GM19395 (cell line): Measurements from ENCODE around the gene ME1.
"Not testable (repeated sequence)": the region's sequence is repeated elsewhere in the genome, so short reads cannot be mapped to it uniquely, and the experiment has no call there.

Experiments used
- ATAC-seq: cut with Tn5 transposase; IDR thresholded peaks from one replicate; pipeline ENCODE4 v1.9.1; 2021; ENCODE audit warnings: mild to moderate bottlenecking, moderate library complexity; ENCODE audit not compliant: unreplicated experiment

Gene ME1

GRCh38 chr6:83432636-83433035 lies 1.8 kb upstream of the ME1 start:
- ATAC-seq, result no peak

- no peak for ATAC-seq
Observed at GRCh38 chr6:83431545-83432155, 799 bp upstream of the ME1 start.

DNA sequence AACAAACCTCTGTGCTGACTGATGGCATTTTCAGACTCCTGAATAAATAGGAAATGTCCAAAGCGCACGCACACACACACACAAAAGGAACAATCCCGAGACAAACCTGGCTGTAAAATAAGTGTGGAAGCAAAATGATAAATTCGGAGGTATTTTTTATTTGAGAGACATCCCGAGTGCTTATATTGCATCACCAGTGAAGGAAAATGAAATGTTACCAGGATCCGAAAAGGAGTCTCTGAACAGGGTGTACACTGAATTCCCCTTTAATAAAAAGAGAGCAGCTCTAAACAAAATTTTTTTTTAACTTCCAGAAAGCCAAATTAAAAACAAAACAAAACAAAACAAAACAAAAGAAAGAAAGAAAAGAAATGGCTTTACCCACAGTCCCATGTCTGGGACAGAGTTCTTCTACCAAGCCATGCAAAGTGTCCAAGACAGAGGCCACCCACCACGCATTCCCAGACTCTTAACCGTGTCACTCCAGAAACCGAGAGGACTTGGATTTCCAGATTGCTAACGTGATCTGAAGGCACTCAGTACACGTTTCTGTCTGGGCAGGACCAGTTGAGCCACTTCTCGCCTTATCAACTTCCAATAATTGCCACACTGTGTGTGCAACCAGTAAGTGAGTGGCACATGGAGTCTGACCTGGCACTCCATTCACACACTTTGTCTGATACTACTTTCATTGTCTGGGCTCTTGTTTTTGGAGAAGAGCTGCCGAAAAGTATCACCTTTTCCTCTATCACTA lies 817 bp downstream of the ME1 start:
- peak; percentile 5 for ATAC-seq

DNA sequence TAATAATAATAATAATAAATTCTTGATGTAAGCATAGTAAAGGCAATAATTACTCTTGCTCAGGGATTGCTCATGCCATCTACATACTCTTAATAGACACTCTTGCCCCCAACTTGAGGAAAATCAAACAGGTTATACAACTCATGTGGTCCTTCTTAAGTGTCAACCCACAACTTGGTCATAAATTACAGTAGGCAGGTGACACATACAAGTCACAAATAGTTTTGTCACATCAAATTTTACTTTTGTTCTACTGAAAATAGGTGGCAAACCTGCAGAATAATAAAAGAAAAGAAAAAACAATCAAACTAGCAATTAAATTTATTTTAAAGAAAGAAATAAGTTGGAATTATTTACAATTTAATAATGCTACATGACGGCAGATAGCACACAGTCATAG lies 1.6 kb downstream of the ME1 start:
- ATAC-seq, result no peak

DNA sequence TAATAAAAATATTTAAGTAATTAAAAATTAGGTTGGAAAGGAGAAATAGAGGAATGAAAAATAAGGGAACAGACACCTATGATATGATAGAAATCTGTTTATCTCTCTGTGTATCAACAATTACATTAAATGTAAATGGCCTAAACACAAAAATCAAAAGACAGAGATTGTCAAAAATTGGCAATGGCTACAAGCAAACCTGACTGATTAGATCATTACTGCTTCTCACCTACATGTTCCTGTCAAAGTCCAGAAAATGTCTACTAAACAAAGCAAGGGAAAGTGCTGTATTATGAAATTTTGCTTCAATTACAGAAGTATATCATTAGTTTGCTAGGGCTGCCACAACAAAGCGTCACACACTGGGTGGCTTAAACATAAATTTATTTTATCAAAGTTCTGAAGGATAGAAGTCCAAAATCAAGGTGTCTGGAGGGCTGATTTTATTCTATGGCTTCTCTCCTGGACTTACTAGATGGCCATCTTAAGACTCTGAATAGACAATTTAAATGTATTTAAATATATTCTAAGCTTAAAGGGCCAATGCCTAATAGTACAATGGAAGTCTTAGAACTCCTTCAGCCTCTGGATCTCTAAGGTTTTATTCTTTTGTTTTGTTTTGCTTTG lies 6.3 kb downstream of the ME1 start:
- no peak for ATAC-seq

GRCh38 chr6:83417880-83418663 lies 12.8 kb downstream of the ME1 start:
- no peak for ATAC-seq

DNA sequence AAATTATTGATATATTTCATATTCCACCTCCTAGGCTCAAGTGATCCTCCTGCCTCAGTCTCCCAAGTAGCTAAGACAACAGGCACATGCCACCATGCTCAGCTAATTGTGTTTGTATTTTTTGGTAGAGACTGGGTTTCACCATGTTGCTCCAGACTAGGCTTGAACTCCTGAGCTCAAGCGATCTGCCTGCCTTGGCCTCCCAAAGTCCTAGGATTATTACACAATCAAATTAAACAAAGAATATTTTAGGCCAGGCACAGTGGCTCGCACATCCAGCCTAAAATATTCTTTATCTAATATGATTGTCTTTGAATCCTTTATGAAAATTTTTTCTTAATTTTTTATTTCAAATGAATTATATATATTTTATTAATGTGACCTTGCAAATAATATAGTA lies 17.8 kb downstream of the ME1 start:
- ATAC-seq, result no peak

DNA sequence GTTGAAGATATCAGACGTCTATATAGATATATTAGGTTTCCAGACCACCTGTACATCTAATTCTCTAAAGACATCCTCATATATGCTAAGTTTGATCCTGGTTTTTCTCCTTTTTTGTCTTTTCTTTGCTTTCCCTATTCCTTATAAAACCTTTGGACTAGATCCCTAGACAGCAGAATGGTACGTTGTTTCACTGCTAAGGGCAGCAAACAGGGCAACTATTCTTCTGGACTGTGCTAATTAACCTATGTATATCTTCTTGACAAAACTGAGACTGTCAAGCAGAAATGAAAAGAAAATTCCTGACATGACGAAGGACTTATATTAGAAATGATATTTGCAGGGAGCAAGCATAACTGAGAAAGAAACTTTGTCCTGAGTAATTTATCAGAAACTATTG lies 19.1 kb downstream of the ME1 start:
- no peak for ATAC-seq

DNA sequence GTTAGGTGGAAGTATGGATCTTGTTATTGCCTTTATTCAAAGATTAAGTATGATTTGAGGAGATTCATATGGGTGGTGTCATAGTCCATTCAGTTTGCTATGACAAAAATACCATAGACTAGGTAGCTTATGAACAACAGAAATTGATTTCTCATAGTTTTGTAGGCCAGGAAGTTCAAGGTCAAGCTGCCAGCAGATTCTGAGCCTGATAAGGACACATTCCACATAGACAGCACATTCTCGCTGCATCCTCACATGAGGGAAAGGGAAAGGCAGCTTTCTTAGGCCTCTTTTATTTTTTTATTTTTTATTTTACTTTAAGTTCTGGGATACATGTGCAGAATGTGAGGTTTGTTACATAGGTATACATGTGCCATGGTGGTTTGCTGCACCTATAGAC lies 27.7 kb downstream of the ME1 start:
- no peak for ATAC-seq

DNA sequence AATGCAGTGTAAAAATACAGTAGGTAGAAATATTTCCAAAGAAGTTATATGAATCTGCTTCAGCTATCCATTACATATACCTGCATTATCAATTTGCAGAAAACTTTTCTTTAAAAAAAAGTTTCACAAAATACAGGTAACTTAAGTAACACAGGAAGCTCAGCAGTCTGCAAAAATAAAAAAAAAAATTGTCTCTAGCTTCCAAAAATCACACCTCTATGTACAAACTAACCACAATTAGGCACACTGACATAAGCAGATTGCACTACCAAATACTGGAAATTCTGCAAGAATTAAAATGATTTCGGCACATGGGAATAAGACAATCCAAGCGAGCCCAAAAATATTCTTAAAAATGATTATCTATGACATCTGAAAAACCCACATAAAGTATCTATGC lies 41.2 kb downstream of the ME1 start:
- no peak for ATAC-seq

DNA sequence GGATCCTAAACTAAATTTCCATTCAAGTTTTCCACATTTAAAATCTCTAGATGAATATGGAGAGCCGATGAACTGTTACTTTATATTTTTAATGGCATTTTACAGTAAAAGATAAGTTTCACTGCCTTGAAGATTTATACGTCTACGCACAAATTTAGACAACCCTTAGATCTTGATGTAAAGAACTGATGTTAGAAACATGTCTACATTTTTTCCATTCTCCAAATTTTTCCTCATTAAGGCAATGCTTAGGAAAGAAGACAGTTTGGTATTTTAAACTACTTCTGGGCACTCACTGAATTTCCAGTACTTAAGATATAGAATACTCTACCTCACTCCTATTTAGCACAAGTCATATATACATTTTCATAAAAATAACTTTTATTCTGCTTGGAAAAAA lies 45.4 kb downstream of the ME1 start:
- no peak for ATAC-seq

- ATAC-seq, result no peak
Observed at GRCh38 chr6:83384751-83385150, 46.1 kb downstream of the ME1 start.

DNA sequence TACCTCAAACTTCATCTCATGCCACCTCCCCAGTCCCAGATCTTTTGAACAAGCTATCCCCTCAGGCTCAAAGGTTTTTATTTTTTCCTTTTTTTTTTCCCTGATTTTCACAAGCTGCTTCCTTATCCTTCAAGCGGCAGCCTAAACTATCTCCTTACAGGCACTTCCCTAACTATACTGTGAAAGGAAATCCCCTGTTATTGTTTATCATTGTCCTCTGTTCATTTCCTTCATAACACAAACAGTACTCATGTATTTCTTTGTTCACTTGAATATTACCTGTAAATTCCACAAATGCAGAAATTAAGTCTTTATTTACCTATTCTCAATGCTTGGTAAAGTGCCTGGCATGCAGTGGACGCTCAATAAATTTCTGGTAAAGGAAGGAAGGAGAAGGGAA lies 48.9 kb downstream of the ME1 start:
- no peak for ATAC-seq

DNA sequence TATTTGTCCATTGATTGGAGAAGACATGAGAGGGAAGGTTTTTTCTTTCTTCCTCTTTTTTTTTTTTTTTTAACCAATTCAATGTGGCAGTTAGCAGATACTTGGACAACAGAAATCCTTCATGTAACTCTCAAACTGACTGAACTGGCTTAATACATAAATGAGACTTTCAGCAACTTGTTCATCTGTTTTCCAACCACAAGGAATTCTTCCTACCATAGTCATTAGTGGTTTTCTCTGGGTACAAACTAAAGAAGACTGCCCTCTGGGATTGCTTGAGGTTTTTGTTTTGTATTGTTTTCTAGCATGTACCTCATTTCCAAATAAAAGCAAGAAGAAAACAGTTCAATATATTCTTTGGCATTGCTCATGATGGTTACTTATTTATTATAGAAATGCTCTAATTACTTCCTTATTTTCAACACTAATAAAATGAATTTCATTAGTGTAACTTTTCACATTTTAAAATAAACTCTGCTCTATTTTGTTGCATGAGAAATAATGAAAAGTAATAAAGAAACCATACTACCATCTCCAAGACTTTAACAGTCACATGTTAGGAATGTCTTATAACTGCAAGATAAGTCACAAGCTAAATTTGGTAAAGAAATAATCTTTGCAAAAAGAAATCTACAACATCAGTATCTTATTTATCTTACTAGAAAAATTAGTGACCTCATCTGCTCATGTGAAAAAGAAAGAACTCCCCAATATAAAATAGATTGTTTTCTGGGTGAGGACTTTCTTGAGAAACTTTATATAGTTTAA lies 52.0 kb downstream of the ME1 start:
- ATAC-seq, result no peak

- no peak for ATAC-seq
Observed at GRCh38 chr6:83371423-83371822, 59.4 kb downstream of the ME1 start.

GRCh38 chr6:83370567-83370966 lies 60.3 kb downstream of the ME1 start:
- no peak for ATAC-seq

DNA sequence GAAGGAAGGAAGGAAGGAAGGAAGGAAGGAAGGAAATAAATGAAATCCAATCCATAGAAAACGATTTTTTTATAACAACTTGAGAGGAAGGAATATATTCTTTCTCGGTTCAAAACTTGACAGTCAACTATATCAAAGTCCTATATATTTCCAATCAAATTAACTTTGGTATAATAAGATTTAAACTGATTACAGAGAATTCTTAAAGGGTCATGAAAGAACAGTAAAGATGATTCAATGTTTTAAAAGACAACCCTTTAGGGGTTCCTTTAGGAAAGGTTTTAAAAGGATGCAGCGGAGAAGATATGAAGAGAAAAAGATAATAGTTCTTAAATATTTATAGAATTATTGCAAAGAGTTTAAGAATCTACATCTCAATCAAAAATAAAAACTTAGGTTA lies 61.2 kb downstream of the ME1 start:
- ATAC-seq, result no peak

DNA sequence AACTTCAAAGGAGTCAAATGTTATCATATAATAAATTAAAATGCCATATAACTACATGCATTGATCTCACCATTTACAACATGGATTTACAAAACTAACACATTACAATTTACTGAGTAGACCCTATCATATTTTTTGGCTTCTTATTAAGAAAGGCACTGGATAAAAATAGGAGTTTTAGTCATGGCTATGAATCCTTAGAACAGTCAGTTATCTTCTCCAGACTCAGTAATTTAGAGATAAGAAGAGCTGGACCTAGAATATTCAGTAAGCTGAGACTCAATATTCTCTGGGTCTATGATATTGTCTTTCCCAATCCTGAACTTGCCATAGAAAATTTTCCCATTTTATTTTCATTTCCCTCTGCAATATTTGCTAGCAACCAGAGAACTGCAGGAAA lies 62.3 kb downstream of the ME1 start:
- ATAC-seq, result no peak

GRCh38 chr6:83367104-83367503 lies 63.7 kb downstream of the ME1 start:
- no peak for ATAC-seq

DNA sequence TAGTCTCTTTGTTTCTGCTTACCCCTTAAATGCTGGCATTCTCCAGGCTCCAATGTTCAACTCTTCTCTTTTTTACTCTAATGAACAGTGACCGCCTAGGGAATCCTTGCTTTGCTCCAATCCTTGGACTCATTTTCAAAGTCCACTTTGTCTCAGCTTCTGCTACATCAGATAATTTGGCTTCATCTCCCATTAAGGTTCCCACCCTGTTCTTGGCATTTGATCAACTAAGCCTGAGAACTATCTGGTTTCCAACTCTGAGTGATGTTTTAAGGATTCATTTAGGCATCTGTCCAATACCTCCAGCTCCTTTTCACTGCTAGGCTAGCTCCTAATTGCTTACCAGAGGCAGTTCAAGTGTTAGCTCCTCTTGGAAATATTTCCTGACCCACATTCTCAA lies 64.9 kb downstream of the ME1 start:
- no peak for ATAC-seq

DNA sequence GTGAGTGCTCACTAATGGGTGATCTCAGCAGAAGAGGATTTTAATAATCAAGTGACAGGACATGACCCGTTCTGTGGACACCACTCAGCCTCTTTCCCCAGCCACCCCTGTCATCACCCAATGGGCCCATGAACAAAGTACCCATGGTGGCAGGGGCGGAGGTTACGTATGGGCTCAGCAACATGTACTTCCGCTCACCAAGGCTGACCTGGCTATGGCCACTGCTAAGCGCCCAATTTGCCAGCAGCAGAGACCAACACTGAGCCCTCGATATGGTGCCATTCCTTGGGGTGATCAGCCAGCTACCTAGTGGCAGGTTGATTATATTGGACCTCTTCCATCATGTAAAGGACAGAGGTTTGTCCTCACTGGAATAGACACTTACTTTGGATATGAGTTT lies 68.5 kb downstream of the ME1 start:
- ATAC-seq, result not testable (repeated sequence)
